Activated T-helper 2 cell treated with anti-CD3 and anti-CD28 coated beads, Interferon-gamma antibody, Interleukin-2, Interleukin-4, amounts not matched to agents 10 μg/mL and 5 μg/mL and 100 μg/mL, durations not matched to agents 14 hours and 24 hours and 36 hours (primary cell): ENCODE data around the gene LMO7. TPM values are rescaled to one million over a fixed set of nuclear protein-coding genes. Genes with fewer than 3 reads are reported as not detected.

Experiments used
- DNase-seq: peaks from one replicate; pipeline ENCODE4 v3.0.0; 2021; ENCODE audit warnings: low spot score
- H3K27ac Mint-ChIP-seq: one replicate; pipeline ENCODE4 v1.8.0; 2021; ENCODE audit warnings: mixed read lengths
- H3K27me3 Mint-ChIP-seq: one replicate; pipeline ENCODE4 v1.8.0; 2021; ENCODE audit warnings: low read depth, mixed read lengths
- H3K36me3 Mint-ChIP-seq: one replicate; pipeline ENCODE4 v1.8.0; 2021; ENCODE audit warnings: low read depth, mixed read lengths
- H3K4me1 Mint-ChIP-seq: one replicate; pipeline ENCODE4 v1.8.0; 2021; ENCODE audit warnings: low read depth, mixed read lengths
- H3K4me3 Mint-ChIP-seq: one replicate; pipeline ENCODE4 v1.8.0; 2021; ENCODE audit warnings: low read depth, mild to moderate bottlenecking, moderate library complexity, mixed read lengths
- H3K9me3 Mint-ChIP-seq: one replicate; pipeline ENCODE4 v1.8.0; 2021; ENCODE audit warnings: mixed read lengths
- intact Hi-C: fragments of 100-400 bp; cut with micrococcal nuclease; formaldehyde crosslinking; loops from one replicate; pipeline ENCODE4 v1.15.1; 2023
- total RNA-seq: library from RNA; stranded (reverse); gene quantifications from 2 replicates; pipeline ENCODE4 v1.2.3, GENCODE V29; 2022

The LMO7 gene
- total RNA-seq, 1 donor from 2014 or later, result 6.9 TPM

- H3K9me3 Mint-ChIP-seq, result peaks cover 4% of the 10 kb centered on the region
- H3K27me3 Mint-ChIP-seq, result no peaks in the 10 kb centered on the region
- peak overlapping the region; percentile 66 for H3K4me3 Mint-ChIP-seq
- H3K4me1 Mint-ChIP-seq, result peaks cover 68% of the 10 kb centered on the region
- DNase-seq, result no peak
- H3K36me3 Mint-ChIP-seq, result peaks cover 19% of the 10 kb centered on the region
- intact Hi-C loops, result loop anchor here (1.0 to 5.0 kb wide), 7 partner anchors 45 to 1126 kb away; partner anchors contain the start of gene KCTD12
- peak overlapping the region; percentile 68 for H3K27ac Mint-ChIP-seq
Measured at GRCh38 chr13:75761369-75761768, 125.2 kb downstream of the LMO7 start.

- Mint-ChIP-seq H3K4me3 (peak overlapping the region; percentile 74), H3K27ac (peak overlapping the region; percentile 84), H3K9me3 (peaks cover 4% of the 10 kb centered on the region), H3K4me1 (peaks cover 64% of the 10 kb centered on the region), H3K27me3 (no peaks in the 10 kb centered on the region), H3K36me3 (peaks cover 24% of the 10 kb centered on the region)
- DNase-seq, result peak; percentile 32
- intact Hi-C loops, result loop anchor here (1.0 to 5.0 kb wide), 6 partner anchors 36 to 1125 kb away; partner anchors contain the start of gene KCTD12
Measured at GRCh38 chr13:75762076-75762937, 126.2 kb downstream of the LMO7 start.

DNA sequence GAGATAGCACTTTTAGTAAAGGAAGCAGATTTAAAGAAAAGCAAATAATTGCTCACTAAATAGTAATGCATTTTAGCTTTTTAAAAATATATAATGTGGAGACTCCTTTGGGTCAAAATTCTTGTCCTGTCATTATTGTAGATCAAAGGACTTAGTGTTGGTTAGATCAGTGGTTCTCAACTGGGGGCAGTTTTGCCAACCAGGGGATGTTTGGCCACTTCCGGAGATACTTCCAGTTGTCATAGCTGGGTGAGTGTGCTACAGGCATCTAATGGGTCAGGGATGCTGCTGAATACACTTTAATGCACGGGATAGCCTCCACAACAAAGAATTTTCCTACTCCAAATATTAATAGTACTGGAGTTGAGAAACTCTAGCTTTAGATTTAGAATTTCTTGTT lies 126.8 kb downstream of the LMO7 start:
- DNase-seq, result no peak
- Mint-ChIP-seq H3K4me3 (peak overlapping the region; percentile 74), H3K9me3 (peaks cover 4% of the 10 kb centered on the region), H3K36me3 (peaks cover 24% of the 10 kb centered on the region), H3K27ac (peak overlapping the region; percentile 84), H3K27me3 (no peaks in the 10 kb centered on the region), H3K4me1 (peaks cover 58% of the 10 kb centered on the region)
- intact Hi-C loops, result loop anchor here (1.0 to 5.0 kb wide), 6 partner anchors 35 to 1124 kb away; partner anchors contain the start of gene KCTD12

DNA sequence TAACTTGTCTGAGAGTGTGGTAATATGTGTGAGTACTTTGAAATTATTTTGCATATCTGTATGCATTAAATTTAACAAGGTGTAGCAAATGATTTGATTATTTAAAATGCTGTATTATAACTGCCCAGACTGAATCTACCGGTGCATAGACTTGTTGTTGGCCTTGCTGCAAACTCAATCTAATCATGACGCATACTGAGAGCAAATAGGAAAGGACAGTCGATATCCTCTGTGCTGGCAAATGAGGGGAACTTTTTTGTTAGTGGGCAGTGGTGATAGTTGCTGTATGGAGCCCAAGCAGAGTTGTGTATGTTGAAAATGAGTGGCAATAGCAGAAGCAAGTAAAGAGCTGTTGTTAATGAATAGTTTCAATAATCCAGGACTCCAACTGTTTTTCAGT lies 127.4 kb downstream of the LMO7 start:
- Mint-ChIP-seq H3K27ac (no peak overlapping the region), H3K36me3 (peaks cover 24% of the 10 kb centered on the region), H3K4me3 (no peak overlapping the region), H3K9me3 (peaks cover 4% of the 10 kb centered on the region), H3K4me1 (peaks cover 54% of the 10 kb centered on the region), H3K27me3 (no peaks in the 10 kb centered on the region)
- no peak for DNase-seq
- intact Hi-C loops, result loop anchor here (5.0 kb wide), 5 partner anchors 66 to 1124 kb away; partner anchors contain the start of gene KCTD12

DNA sequence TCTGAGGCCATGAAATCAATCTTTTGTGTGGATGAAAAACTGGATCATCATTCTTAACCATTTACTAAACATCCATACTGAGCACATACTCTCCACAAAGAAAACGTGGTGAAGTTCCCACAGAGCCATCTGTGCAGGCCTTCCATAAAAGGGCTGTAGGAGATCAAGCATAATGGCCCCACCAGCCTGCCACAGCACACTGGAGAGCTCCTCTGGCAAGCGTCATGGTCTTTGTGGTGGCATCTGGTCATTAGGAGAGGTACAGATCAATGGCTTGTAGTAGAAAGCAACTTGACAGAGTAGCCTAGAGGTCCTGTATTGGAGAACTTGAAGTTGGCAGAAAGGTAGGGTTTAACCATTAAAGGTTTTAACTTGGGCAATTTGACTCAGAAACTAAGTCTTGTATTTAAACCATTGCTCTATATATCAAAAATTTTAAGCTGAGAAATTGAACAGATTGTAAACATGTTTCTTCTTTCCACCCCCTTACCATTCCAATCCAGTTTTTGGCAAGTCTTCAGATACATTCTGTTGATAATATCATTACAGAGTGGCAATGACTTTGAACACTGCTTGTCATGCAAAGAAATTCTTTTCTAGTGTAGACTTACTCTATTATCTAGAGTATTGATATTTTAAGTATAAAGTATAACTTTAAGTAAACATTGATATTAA lies 128.3 kb downstream of the LMO7 start:
- intact Hi-C loops, result loop anchor here (5.0 kb wide), 5 partner anchors 67 to 1123 kb away; partner anchors contain the start of gene KCTD12
- no peak for DNase-seq
- no peaks in the 10 kb centered on the region for H3K27me3 Mint-ChIP-seq
- H3K27ac Mint-ChIP-seq, result no peak overlapping the region
- H3K4me3 Mint-ChIP-seq, result no peak overlapping the region
- H3K9me3 Mint-ChIP-seq, result peaks cover 4% of the 10 kb centered on the region
- peaks cover 50% of the 10 kb centered on the region for H3K4me1 Mint-ChIP-seq
- peaks cover 24% of the 10 kb centered on the region for H3K36me3 Mint-ChIP-seq

DNA sequence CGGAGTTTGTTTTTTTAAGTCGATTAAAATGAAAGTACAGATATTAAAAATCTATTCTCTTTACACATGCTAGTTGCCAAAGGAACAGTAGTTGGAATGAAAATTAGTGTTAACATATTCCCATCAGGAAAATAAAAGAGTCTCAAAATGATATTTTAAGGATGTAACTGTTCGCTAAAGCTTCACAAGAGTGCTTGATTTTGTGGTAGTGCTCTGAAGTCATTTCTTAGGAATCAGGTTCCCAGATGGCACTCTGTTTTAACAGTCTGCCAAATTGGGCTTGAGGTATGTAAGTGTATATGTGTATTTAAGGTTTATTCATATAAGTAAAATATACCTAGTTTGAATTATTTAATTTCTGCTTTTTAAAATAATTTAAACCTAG lies 128.8 kb downstream of the LMO7 start:
- Mint-ChIP-seq H3K4me1 (peaks cover 47% of the 10 kb centered on the region), H3K27ac (no peak overlapping the region), H3K27me3 (no peaks in the 10 kb centered on the region), H3K9me3 (peaks cover 4% of the 10 kb centered on the region), H3K36me3 (peaks cover 24% of the 10 kb centered on the region), H3K4me3 (no peak overlapping the region)
- DNase-seq, result no peak
- intact Hi-C loops, result loop anchor here (5.0 kb wide), 5 partner anchors 68 to 1122 kb away; partner anchors contain the start of gene KCTD12

- no peak for DNase-seq
- Mint-ChIP-seq H3K4me3 (no peak overlapping the region), H3K36me3 (peaks cover 24% of the 10 kb centered on the region), H3K27ac (no peak overlapping the region), H3K4me1 (peaks cover 37% of the 10 kb centered on the region), H3K9me3 (peaks cover 4% of the 10 kb centered on the region), H3K27me3 (no peaks in the 10 kb centered on the region)
- intact Hi-C loops, result no loop called here
Measured at GRCh38 chr13:75766636-75767035, 130.5 kb downstream of the LMO7 start.

DNA sequence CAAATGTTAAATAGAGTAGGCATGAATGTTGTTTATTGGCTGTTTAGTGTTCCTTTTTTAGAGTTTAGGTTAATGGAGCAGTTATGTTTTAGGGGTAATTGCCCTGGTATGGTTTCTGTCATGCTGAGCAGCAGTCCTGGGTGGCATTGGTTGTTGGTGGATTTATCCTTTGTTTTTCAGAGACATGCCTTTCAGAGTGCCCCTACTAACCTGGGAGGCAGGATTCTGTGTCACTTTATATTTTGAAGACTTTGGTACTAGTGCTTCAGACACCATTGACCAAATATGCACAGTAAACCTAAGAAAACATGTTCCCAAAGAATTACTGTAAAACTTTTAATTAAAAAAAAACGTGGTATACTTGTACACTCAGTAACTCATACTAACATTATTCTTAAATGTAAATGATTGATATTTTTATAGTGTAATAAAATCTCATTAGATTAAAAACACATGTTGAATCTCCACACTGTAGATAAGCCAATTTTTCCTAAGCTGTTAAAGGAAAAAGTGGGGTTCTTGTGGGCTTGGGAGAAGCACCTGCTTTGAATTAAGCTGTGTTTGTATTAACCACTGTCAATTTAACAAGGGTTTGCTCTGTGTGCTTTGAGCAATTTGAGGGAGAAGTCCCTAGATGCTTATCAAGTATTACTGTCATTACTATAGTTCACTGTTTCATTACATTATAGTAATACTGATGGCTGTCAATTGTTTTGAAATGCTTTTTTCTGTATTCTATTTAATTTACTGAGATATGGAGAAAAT lies 133.2 kb downstream of the LMO7 start:
- Mint-ChIP-seq H3K4me1 (peaks cover 24% of the 10 kb centered on the region), H3K4me3 (no peak overlapping the region), H3K9me3 (peaks cover 8% of the 10 kb centered on the region), H3K36me3 (peaks cover 29% of the 10 kb centered on the region), H3K27me3 (no peaks in the 10 kb centered on the region), H3K27ac (no peak overlapping the region)
- DNase-seq, result no peak
- intact Hi-C loops, result no loop called here

GRCh38 chr13:75770164-75770563 lies 134.0 kb downstream of the LMO7 start:
- no peak for DNase-seq
- Mint-ChIP-seq H3K4me1 (peaks cover 23% of the 10 kb centered on the region), H3K4me3 (no peak overlapping the region), H3K27ac (no peak overlapping the region), H3K27me3 (no peaks in the 10 kb centered on the region), H3K9me3 (peaks cover 8% of the 10 kb centered on the region), H3K36me3 (peaks cover 28% of the 10 kb centered on the region)
- intact Hi-C loops, result no loop called here

GRCh38 chr13:75770592-75771011 lies 134.5 kb downstream of the LMO7 start:
- DNase-seq, result no peak
- Mint-ChIP-seq H3K36me3 (peaks cover 23% of the 10 kb centered on the region), H3K9me3 (peaks cover 8% of the 10 kb centered on the region), H3K27me3 (no peaks in the 10 kb centered on the region), H3K27ac (no peak overlapping the region), H3K4me1 (peaks cover 19% of the 10 kb centered on the region), H3K4me3 (no peak overlapping the region)
- intact Hi-C loops, result no loop called here

DNA sequence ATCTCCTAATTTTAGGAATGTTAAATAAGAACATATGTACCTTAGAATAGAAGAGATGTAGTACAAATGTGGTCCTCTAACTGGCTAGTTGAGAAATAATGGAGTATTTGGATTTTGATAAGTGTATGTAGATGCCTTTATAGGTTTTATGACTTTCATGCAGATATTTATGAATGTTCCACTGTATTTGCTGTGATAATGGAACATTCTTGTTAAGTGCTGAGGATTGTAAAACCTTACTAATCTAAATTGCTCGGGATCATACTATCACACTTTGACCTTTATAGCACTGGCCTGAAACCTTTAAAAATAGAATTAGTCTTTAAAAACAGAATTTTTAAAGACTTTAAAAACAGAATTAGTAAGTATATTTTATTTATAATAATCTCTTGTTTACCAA lies 135.1 kb downstream of the LMO7 start:
- Mint-ChIP-seq H3K9me3 (peaks cover 6% of the 10 kb centered on the region), H3K27ac (no peak overlapping the region), H3K36me3 (peaks cover 17% of the 10 kb centered on the region), H3K4me1 (peaks cover 13% of the 10 kb centered on the region), H3K27me3 (no peaks in the 10 kb centered on the region), H3K4me3 (no peak overlapping the region)
- intact Hi-C loops, result no loop called here
- DNase-seq, result no peak

- Mint-ChIP-seq H3K36me3 (peaks cover 11% of the 10 kb centered on the region), H3K27ac (peak overlapping the region; percentile 31)
- DNase-seq, result no peak
Measured at GRCh38 chr13:75771818-75772217, 135.7 kb downstream of the LMO7 start.

More at GRCh38 chr13:75771818-75772217, 135.7 kb downstream of the LMO7 start:
- Mint-ChIP-seq H3K9me3 (peaks cover 4% of the 10 kb centered on the region), H3K4me1 (peaks cover 7% of the 10 kb centered on the region), H3K4me3 (no peak overlapping the region), H3K27me3 (no peaks in the 10 kb centered on the region)
- intact Hi-C loops, result no loop called here
